Stimulated activated CD4-positive, alpha-beta T cell treated with anti-CD3 and anti-CD28 coated beads, Interleukin-15, amount 100 ng/mL, for 1 hour (primary cell): ENCODE results near the gene SLC39A6.
"Not testable (repeated sequence)": the region's sequence is repeated elsewhere in the genome, so short reads cannot be mapped to it uniquely, and the experiment has no call there.

Experiments
- DNase-seq, 2 donors: peaks; one replicate each; pipeline ENCODE4 v3.0.0-alpha.2; 2020; ENCODE audit warnings: low read depth in 1 of 2, low spot score in 1 of 2

SLC39A6 gene

GRCh38 chr18:36141576-36141975 is 12.4 kb upstream of the SLC39A6 start:
- DNase-seq = no peak

DNA sequence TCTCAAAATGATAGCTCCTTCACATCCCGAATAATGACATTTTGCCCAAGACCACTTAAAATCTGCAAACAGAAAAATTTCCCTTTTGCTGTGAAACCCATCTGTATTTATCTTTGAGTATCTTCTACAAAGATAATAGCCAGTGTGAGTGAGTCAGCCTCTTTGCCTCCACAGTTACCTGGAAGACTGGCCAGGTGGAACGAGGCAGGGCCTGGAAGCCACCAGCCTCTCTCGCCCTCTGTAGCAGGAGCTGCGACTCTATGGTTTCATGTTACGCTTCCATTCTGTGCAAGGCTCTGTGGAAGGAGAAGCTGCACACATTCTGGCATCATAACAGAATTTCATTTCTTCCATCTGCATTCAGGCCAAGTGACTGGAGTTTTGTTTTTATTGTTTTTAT is 10.1 kb upstream of the SLC39A6 start:
- no peak for DNase-seq

GRCh38 chr18:36135264-36135663 is 6.1 kb upstream of the SLC39A6 start:
- DNase-seq = no peak

DNA sequence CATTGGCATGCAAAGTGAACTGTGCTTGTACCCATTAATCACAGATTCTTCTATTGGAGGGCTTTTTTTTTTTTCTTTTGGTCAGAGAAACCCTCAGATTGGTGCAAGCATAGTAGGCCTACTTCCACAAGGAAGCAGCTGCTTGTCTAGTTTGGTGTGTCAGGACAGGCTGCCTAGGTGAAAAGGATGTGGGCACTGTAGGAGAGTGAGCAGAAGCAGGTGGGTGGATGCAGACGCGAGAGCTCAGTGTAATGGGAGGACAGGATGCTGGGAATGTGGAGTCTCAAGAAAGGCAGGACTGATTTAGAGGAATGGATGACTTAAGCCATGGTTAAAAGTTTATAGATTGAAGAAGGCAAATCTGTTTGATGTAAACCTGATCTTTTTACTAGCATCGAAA is 3.6 kb upstream of the SLC39A6 start:
- DNase-seq = no peak

DNA sequence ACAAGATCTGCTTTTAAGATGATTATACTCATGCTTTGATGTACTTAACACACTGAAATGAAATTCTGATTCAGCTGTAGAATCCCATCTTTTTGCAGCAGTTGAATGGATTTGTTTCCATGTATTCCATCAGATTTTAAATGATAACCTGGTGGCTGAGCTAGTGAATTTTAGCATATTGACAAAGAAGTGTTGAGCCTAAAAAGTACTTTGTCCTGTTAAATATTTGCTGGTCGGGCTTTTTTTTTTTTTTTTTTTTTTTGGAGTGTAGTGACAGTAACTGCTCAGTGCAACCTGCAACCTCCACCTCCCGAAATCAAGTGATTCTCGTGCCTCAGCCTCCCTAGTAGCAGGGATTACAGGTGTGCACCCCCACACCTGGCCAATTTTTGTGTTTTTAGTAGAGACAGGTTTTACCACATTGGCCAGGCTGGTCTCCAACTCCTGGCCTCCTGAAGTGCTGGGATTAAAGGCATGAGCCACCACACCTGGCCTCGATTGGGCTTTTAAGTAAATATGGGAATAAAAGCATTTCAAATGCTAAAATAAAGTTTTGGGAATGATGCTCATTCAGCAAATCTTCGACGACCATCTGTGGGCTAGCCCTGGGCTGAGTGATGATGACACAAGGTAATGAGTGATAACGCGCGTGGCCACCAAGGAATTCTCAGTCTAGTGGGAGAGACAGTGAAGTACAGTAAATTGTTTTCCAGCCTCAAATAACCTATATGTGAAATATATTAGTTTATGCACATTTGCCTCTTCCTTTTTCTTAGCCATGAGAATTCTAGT is 2.7 kb upstream of the SLC39A6 start:
- DNase-seq = no peak

DNA sequence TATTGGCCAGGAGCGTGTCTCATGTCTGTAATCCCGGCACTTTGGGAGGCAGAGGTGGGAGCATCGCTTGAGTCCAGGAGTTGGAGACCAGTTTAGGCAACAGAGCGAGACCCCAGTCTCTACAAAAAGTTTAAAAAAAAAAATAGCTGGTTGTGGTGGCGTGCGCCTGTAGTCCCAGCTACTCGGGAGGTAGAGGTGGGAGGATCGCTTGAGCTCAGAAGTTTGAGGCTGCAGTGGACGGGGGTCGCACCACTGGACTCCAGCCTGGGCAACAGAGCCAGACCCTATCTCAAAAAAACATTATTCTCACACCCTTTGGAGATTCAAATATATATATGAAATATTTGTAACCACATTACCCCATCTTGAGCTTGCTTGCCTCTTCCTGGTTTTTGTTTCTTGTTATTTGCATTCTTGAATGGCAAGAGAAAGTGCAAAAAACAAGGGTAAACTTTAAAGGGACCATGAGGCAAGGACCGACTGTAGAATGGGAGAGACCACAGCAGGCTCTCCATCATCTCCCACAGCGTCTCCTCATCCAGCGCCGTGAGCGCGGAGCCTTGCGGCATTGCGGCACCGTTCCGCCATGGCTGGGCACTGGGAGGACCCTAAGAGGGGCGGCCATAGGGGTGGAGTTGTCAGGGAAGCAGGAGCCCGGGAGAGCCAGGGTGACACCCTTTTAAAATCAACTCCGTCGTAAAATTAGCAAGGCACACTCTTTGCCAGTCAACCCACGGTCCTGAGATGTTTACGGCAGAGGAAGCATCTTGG is 1.9 kb upstream of the SLC39A6 start:
- DNase-seq = no peak

DNA sequence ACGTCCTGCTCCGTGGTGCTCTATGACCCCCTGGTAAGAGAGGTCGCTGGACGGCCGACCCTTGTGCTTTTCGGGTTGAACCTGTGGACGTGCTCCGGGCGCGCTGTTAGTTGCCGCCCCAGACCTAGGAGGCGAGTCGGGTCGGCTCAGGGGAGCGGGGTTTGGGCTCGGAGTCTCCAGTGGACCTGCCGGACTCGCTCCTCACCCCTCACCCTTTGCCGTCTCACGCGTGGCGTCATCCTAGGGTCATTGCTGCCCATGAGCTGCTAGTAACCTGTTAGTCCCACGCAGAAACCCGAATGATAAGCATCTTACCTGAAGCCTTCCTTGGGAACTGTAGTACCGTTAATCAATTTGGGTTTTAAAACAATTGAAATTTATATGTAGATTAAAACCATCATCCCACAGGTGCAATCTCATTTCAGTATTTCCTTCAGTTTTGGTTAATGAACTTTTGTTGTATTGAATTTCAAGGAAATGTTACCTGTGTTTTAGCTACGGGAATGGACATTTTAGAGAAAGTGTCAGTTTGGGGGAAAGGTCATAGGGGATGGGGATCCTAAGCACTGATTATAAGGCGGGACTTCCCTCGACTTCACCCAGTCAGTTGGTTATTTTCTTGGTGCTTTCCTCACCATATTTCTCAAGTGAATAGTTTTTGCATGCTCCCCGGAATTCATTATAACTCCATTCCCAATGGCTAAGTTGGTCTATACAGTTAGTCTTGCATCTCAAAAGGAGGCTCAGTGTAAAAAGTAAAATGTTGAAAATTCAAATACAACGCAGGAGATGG is 1.1 kb upstream of the SLC39A6 start:
- no peak for DNase-seq

GRCh38 chr18:36128907-36129299 is 237 bp downstream of the SLC39A6 start:
- DNase-seq = no peak

DNA sequence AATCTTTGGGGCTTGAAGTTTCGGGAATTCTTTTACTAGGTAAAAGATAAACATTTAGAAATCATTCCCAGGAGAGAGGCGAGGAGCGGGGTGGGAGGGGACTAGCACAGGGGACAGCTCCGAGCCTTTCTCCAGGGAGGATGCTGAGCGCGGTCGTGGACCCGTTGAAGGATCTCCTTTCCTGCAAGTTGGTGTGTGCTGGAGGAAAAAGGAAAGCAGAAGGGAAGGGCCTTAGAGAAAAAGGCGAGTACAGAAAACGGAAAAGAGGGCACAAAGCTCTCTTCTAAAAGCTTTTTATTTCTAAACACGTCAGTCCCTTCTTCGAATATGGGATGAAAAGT is 640 bp downstream of the SLC39A6 start:
- DNase-seq = no peak

- no peak for DNase-seq
These were observed 1.2 kb downstream of the SLC39A6 start for GRCh38 chr18:36127836-36128529.

- no peak for DNase-seq
These were observed 2.5 kb downstream of the SLC39A6 start for GRCh38 chr18:36126668-36127067.

DNA sequence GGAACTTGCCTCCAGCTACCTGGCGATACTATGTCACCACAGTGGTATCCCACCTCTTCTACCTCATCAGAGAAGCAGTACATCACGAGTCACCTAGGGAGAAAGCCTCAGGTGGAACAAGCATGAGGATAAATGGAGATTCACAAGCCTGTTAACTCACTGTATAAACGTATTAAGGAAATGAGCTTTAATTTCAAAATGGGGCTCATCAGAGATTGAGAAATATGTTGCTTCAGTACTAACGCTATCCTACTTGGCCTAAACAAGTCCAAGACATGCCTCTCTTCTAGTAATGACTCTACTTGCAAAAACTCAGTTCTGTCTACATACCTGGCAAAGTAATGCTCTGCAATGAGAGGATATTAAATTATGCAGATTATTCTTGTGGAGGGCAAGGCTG is 4.3 kb downstream of the SLC39A6 start:
- DNase-seq = no peak

GRCh38 chr18:36120297-36120696 is 8.8 kb downstream of the SLC39A6 start:
- no peak for DNase-seq

- not testable (repeated sequence) for DNase-seq
These were observed 12.4 kb downstream of the SLC39A6 start for GRCh38 chr18:36116771-36117170.

- DNase-seq = no peak
These were observed 14.4 kb downstream of the SLC39A6 start for GRCh38 chr18:36114738-36115137.

DNA sequence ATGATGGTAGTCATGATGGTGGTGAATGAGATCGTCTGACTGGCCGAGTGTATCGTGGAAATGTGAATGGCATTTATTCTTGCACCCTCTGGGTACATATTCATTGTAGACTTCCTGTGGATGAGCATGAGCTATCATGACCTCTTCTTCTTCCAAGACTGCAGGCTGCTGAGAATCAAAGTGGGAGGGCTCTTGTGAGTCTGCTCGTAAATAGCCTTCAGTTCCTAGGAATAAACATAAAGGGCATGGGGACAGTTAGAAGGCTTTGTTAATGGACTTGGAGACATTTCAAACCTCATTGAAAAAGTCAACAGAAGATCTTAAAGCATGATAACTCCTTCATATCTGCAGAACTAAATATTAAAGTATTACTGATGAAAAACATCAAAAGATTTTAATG is 14.9 kb downstream of the SLC39A6 start:
- no peak for DNase-seq

- no peak for DNase-seq
These were observed 16.8 kb downstream of the SLC39A6 start for GRCh38 chr18:36112302-36112701.

- no peak for DNase-seq
These were observed 19.4 kb downstream of the SLC39A6 start for GRCh38 chr18:36109737-36110136.

GRCh38 chr18:36108601-36109000 is 20.5 kb downstream of the SLC39A6 start:
- DNase-seq = no peak

GRCh38 chr18:36108196-36108595 is 20.9 kb downstream of the SLC39A6 start:
- no peak for DNase-seq

GRCh38 chr18:36107477-36107876 is 21.7 kb downstream of the SLC39A6 start:
- no peak for DNase-seq
